Fibroblast of skin of right biceps (primary cell): Measurements from ENCODE around the gene TFF3.

Experiments
- DNase-seq: peaks from one replicate; pipeline ENCODE4 v3.0.0-alpha.2; 2013

The TFF3 gene

DNA sequence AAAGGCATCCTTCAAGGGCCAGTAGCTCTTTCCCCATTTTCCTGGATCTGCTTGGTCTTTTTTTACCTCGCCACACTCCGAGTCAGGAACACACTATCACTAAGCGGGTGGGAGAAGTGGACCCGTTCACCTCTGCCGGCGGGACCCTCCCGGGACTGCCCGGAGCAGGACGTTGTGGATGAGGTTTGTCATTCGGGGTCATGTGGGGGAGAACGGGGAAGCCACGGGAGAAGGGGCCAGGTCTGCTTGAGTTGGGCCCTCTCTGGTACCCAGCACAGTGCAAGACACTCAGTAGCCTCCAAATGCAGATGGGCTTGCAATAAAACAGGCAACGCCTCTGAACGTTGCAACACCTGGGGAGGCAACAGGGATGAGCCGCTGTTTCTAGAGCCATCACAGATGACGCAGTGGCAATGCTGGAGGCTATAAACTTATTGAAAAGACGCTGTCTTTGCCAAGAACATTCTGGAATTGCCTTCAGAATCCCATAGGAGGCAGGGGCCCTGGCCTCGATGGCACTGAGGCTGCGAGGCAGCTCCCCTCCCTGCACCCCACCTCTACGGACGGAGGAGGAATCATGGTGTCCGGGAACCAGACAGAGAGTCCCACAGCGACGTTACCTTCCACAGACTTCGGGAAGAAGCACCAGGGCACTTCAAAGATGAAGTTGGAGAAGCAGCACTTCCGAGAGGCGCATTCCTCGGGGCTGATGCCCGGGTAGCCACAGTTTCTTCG lies 31.8 kb upstream of the TFF3 start:
- no peak for DNase-seq

GRCh38 chr21:42346441-42346840 lies 31.2 kb upstream of the TFF3 start:
- no peak for DNase-seq

- DNase-seq, result no peak
Observed at GRCh38 chr21:42344631-42345030, 29.4 kb upstream of the TFF3 start.

DNA sequence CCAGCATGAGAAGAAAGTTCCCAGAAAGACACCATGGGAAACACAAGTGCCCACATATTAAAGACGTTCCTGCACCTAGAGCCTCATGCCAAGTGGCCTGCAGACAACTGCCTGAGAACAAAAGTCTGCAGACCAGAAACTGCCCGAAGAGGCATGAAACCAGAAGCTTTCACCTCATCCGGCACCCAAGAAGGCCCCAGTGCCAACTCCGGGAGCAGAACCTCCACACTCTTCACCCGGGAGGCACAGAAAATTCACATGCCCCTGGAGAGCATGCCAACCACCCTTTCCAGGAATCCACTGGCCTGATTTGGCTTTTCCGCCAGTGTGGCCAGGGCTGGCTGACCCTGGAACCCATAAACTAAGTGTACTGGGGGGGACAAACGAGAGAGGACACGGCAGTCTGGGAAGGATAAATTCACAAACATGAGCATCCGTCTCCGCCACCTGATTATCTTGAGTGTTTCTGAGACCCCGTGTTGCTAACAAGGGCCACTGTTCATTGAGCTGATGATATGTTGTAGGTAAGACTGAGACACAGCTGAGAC lies 28.8 kb upstream of the TFF3 start:
- no peak for DNase-seq

- DNase-seq, result no peak
Observed at GRCh38 chr21:42343556-42343955, 28.3 kb upstream of the TFF3 start.

GRCh38 chr21:42343101-42343500 lies 27.9 kb upstream of the TFF3 start:
- DNase-seq, result no peak

DNA sequence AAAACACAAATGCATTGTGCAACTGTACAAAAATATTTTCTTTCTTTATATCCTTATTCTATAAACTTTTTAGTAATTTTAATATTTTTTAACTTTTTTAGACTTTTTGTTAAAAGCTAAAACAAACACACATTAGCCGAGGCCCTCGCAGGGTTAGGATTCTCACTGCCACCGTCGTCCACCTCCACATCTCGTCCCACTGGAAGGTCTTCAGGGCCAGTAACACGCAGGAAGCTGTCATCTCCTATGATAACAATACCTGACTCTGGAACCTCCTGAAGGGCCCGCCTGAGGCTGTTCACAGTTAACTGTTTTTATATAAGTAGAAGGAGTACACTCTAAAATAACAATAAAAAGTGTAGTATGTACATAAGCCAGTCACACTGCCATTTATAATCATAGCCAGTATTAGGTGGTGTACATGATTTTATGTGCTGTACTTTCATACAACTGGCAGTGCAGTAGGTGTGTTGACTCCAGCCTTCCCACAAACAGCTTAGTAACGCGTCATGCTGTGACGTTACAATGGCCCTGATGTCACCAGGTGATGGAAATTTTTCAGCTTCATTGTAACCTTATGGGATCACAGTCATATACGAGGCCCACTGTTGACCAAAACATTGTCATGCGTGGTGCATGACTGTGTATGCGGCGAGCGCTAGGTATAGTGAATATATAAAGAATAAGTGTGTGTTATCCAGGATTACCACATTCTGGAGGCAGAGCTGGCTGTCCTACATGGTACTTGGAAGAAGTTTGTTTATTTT lies 26.8 kb upstream of the TFF3 start:
- DNase-seq, result no peak

- no peak for DNase-seq
Observed at GRCh38 chr21:42340187-42341050, 25.2 kb upstream of the TFF3 start.

DNA sequence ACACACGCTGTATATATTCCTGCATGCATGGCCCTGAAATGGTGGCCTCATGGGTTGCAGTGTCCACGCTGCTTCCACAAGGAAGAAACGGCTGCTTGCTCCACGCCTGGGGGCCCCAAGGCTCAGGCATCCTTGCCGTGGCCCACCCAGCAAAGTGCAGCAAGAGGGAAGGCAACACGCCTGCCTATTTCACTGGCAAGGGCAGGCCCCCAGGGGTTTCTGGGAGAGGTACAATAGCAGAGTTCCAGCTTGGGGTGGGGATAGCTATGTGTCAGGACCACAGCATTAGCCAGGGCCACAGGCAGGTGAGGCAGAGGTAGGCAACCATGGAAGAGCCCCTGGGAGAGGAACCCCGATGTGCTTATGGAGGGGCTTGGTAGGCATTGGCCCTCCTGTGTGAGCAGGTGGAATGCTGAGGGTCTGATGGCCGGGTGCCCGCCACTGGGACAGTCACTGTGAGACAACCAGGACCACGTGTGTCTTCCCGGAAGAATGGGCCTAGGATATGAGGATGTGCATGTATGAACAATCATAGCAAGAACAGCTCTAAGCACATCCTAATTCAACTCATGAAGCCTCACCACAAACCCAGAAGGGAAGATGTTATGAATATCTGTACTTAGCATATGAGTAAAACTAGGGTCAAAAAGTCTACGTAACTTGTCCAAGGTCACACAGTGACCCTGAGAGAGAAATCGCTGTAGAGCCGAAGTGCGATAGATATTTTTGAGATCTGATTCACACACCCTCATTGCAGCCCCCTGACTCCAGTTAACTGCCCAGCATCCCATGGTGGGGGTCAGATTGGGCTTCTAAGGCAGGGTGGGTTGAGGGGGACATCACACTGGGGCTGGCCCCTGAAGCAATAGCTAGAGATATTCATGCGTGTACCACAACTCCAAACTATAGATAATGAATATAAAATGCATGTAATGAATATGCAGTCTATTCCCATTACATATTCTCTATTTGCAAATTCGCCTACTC lies 23.8 kb upstream of the TFF3 start:
- DNase-seq, result no peak

GRCh38 chr21:42337830-42338728 lies 22.9 kb upstream of the TFF3 start:
- DNase-seq, result peak; percentile 17

DNA sequence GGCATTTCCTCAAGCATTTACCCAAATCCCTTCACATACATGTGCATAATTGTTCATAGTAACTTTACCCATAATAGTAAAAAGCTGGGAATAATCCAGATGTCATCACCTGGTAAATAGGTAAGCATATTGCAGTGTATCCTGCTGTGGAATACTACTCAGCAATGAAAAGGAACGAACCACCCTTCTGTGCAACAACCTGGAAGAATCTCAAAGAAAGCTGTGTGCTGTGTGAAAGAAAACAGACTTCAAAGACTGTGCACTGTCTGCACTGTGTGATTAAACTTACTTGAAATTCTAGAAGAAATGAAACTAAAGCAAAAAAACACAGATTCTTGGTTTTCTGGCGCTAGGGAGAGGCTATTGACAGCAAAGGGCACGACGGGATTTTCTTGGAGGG lies 22.1 kb upstream of the TFF3 start:
- no peak for DNase-seq

DNA sequence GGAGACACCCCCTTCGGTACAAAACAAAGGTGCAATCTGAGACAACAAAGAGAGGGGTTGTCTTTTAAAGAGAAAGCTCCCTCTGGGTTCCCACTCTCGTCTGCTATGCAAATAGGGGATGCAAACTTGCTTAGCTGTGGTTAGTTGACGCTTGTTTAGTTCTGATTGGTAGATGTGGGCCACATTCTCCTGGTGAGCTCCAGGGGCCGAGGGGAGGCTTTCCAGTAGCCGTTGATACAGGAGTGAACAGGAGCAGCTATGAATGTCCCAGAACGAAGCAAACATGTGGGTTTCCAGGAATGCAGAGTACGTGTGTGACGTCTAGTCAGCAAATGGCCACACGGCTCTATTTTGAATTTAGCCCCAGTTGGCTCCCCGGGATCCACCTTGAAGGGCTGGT lies 20.8 kb upstream of the TFF3 start:
- peak; percentile 12 for DNase-seq

DNA sequence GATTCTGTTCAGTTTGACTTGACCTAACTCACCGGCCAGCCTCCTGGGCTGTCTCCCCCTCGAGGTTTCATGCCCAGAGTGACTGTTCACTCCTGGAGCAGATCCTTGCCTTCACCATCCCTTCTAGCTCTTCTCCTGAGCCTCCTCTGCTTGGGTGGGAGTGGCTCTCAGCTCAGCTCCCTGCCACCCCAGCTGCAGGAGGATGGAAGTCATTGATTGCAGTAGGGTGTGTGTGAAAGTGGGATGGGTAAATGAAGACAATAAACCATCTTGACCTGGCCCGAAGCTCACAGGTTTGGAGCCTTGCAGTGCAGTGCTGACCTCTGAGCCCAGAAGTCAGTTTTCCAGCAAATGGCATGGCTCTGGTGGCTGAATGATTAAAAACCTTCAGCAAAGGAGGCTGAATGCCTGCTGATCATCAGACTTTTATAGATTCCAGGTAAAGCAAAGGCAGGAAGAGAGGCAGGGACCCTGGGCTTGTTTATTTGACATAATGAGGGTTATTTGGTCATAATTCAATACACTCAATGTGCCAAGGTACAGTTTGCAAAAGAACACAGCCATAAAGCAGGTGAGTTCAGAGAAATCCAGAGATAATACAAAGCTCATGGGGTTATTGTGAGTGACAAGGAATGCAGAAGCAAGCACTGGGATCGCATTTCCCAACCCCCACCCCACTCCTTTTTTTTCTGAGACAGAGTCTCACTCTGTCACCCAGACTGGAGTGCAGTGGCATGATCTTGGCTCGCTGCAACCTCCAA lies 17.5 kb upstream of the TFF3 start:
- DNase-seq, result no peak

DNA sequence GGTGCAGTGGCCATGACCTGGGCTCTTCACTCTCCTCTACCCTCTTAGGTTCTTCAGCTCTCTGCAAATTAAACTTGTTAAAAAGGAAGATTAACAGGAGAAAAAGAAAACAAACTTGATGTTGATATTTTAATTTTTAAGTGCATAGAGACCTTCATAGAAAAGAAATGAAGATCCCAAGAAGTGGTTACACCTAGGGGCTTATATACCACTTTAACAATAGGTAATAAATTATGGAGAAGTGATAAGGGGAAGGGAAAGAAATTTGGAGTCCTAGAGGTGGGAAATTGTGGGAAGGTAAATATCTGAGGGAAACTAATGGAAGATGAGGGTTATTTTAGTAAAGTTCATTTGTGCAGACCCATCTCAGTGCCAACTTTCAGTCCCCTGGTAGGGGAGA lies 16.5 kb upstream of the TFF3 start:
- DNase-seq, result no peak

DNA sequence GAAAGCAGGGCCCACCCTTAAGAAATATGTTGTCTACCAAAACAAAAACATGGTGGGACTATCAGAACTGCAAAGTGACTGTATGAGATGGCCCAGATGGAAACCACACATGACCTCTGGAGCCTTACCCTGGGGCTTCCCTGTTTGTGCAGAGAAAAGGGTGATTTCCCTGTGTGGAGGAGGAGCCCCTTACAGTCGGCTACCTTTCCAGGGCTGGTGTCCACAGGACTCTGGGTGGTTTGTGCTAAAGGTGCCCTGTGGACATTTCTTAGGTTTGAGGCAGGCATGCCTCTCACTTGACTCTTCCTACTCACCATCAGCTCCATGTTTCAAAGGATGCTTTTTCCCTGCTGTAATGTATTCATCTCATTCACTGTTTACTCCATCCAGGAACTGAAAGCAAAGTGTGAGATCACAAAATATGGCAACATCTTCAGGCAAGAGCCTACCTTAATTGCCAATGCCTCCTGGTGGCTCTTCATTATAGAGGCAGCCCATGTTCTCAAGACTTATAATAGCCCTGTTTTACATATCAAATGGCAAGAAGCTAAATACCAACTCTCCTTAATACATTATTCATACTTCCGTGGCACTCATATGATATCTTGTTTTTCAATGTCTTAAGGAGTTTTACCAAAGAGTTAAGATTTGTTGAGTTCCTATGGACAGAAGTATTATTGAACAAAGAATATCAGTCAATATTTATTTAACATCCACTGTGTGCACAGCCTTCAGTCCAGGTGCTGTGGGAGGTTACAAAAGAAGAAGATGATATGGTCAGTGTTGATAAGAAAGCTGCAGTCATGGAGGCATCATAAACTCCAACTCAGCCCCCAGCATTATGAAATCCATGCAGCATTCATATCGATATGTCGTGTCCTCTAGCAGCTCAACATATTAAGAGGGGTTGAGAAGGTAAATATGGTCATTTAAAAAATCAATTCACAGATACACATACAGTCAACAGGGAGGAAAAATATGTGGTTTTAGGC lies 15.5 kb upstream of the TFF3 start:
- no peak for DNase-seq

- no peak for DNase-seq
Observed at GRCh38 chr21:42324896-42325295, 9.7 kb upstream of the TFF3 start.

DNA sequence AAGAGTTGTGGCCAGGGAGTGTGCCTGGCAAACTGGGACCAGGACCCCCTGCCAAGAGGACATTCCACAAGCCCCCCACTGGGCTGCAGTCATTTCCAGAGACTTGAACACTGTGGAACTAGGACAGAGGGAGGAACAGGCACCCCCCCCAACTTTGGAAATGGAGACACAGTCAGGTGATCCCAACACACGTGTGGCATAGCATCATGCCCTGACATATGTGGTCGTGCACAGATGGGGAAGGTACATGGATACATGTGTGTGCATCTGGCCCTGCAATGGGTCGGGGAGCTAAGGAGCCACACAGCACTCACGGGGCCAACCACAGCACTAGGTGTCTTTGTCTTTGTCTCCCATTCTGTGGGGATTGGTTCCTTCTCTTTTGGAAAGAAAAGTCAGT lies 6.6 kb upstream of the TFF3 start:
- DNase-seq, result no peak

DNA sequence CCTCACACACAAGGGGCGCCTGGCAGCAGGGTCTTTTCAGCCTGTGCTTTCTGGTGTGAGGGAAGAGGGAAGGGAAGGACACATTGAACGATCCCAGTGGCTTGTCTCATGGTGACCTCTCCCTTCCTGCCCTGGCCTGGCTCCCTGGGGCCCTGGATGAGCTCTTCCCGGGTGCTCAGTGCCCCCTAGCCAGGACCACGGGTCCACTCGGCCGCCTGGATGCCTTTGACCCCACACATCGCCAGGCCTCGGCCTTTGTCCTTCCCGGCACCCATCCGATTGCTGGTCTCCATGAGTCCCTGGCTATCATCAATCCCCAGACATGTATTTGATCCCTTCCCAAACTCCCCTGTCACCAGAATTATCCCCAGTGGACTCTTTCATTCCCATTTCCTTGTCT lies 6.0 kb upstream of the TFF3 start:
- DNase-seq, result no peak

DNA sequence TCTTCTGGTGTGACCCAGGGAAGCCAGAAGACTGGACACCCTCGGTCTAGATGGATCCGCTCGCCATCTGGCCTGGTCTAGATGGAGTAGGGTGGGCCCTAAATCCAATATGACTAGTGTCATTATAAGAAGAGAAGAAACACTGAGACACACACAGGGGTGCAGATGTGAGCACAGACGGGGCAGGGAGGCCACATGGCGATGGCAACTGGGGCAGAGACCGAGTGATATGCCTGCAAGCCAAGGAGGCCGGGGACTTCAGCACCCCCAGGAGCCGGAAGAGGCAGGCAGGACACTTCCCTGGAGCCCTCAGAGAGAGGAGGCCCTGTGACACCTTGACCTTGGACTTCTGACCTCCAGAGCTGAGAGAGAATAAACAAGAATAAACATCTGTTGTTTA lies 5.6 kb upstream of the TFF3 start:
- DNase-seq, result no peak
